Endothelial cell of umbilical vein (primary cell): ENCODE results near the gene CRKL. TPM values are rescaled to one million over a fixed set of nuclear protein-coding genes. Genes with fewer than 3 reads are reported as not detected.

Experiments used
- BruUV-seq: library from RNA; stranded (reverse); fragments of 400-500 nt; replicated peaks from 2 replicates; lab custom pipeline; 2021; lab: Mats Ljungman, UMichigan
- CTCF ChIA-PET: fragments of 300-600, 350-600 bp; sonication (Branson Sonifier 250); formaldehyde crosslinking; loops from one replicate; lab custom pipeline; 2021; ENCODE audit warnings: antibody characterized with exemption, inconsistent platforms; lab: Charles Lee
- POLR2A ChIA-PET: fragments of 300-600, 350-600 bp; sonication (Branson Sonifier 250); formaldehyde crosslinking; loops from one replicate; lab custom pipeline; 2021; ENCODE audit warnings: antibody characterized with exemption, inconsistent platforms; lab: Charles Lee
- DNase-seq: peaks from one replicate; pipeline ENCODE4 v3.0.0-alpha.2; 2011; ENCODE audit warnings: low read depth, low spot score
- FAIRE-seq: peaks from 2 replicates; lab custom pipeline; 2011; peaks lifted over from hg19 to GRCh38; lab: Jason Lieb, UNC
- H2AFZ ChIP-seq: 2 replicates; pipeline ENCODE4 v1.6.0; 2012; ENCODE audit warnings: low read depth, low read length, control low read depth, inconsistent platforms
- H3K27ac ChIP-seq: 2 replicates; pipeline ENCODE4 v1.5.1; 2011; ENCODE audit warnings: low read depth, mild to moderate bottlenecking, control low read depth, low read length, moderate library complexity; ENCODE audit not compliant: insufficient read depth
- H3K27me3 ChIP-seq, 2 experiments: 2 replicates each; pipeline versions ENCODE4 v1.6.0 to v1.6.1; 2011; ENCODE audit warnings: low read length in 2 of 2, mixed read lengths in 1 of 2; ENCODE audit not compliant: control insufficient read depth in 2 of 2, insufficient read depth in 2 of 2
- H3K36me3 ChIP-seq, 2 experiments: 2 replicates in 1 of 2; 3 replicates in 1 of 2; pipeline ENCODE4 v1.5.1; 2011; ENCODE audit warnings: low read length in 2 of 2, mild to moderate bottlenecking in 1 of 2, moderate library complexity in 1 of 2; ENCODE audit not compliant: control insufficient read depth in 2 of 2, insufficient read depth in 2 of 2; ENCODE audit errors: extremely low read depth in 1 of 2
- H3K4me1 ChIP-seq: 3 replicates; pipeline ENCODE4 v1.5.1; 2011; ENCODE audit warnings: mild to moderate bottlenecking, low read length; ENCODE audit not compliant: control insufficient read depth, insufficient read depth; ENCODE audit errors: extremely low read depth
- H3K4me2 ChIP-seq: 2 replicates; pipeline ENCODE4 v1.6.1; 2011; ENCODE audit warnings: low read length, control low read depth, mixed read lengths; ENCODE audit not compliant: insufficient read depth
- H3K4me3 ChIP-seq, 3 experiments: fragments of 200-600 bp in 1 of 3; sonication (generic), shearing (Covaris generic) in 1 of 3; replicated peaks in 1 of 3; 2 replicates each; pipeline ENCODE4 v1.5.1; 2011 to 2016; ENCODE audit warnings: control low read depth in 3 of 3, low read length in 3 of 3, mild to moderate bottlenecking in 2 of 3, inconsistent platforms in 1 of 3, low read depth in 1 of 3, moderate library complexity in 1 of 3; ENCODE audit not compliant: insufficient read depth in 1 of 3
- H3K79me2 ChIP-seq: 2 replicates; pipeline ENCODE4 v1.6.0; 2012; ENCODE audit warnings: low read length, inconsistent platforms; ENCODE audit not compliant: control insufficient read depth, insufficient read depth
- H3K9ac ChIP-seq: replicated peaks from 2 replicates; pipeline ENCODE3; 2011; ENCODE audit warnings: low read length, control low read depth; ENCODE audit not compliant: insufficient read depth; ENCODE audit errors: extremely low read depth
- H3K9me1 ChIP-seq: replicated peaks from 3 replicates; pipeline ENCODE4 v1.6.0; 2011; ENCODE audit warnings: mild to moderate bottlenecking, low read length; ENCODE audit not compliant: control insufficient read depth, insufficient read depth; ENCODE audit errors: extremely low read depth
- H3K9me3 ChIP-seq: replicated peaks from 2 replicates; pipeline ENCODE4 v1.5.1; 2012; ENCODE audit warnings: low read length, inconsistent platforms; ENCODE audit not compliant: control insufficient read depth, insufficient read depth
- H4K20me1 ChIP-seq: replicated peaks from 2 replicates; pipeline ENCODE3; 2011; ENCODE audit warnings: mild to moderate bottlenecking, low read length; ENCODE audit not compliant: control insufficient read depth, insufficient read depth; ENCODE audit errors: extremely low read depth
- CTCF ChIP-seq, 2 donors: IDR thresholded peaks; 1 replicate in 1 of 2; 2 replicates in 1 of 2; pipeline ENCODE4 v1.5.1; 2011; ENCODE audit warnings: low read length in 2 of 2, mild to moderate bottlenecking in 2 of 2, moderate library complexity in 2 of 2, control low read depth in 1 of 2, inconsistent platforms in 1 of 2, low read depth in 1 of 2; ENCODE audit not compliant: insufficient read depth in 1 of 2; ENCODE audit errors: extremely low read depth in 1 of 2
- EZH2 ChIP-seq: IDR thresholded peaks from 2 replicates; pipeline ENCODE4 v1.6.1; 2012; ENCODE audit warnings: borderline replicate concordance, low read depth, mild to moderate bottlenecking, moderate library complexity, low read length, inconsistent platforms; ENCODE audit not compliant: severe bottlenecking
- FOS ChIP-seq: IDR thresholded peaks from 2 replicates; pipeline ENCODE4 v1.6.1; 2011; ENCODE audit warnings: mild to moderate bottlenecking, low read length, moderate library complexity, borderline replicate concordance; ENCODE audit not compliant: insufficient read depth
- GATA2 ChIP-seq: IDR thresholded peaks from 2 replicates; pipeline ENCODE4 v1.7.0; 2011; ENCODE audit warnings: low read depth, mild to moderate bottlenecking, moderate library complexity, mixed read lengths, low read length; ENCODE audit not compliant: insufficient read length, insufficient read depth
- JUN ChIP-seq: IDR thresholded peaks from 2 replicates; pipeline ENCODE4 v1.6.1; 2011; ENCODE audit warnings: borderline replicate concordance, low read depth; ENCODE audit not compliant: insufficient read length, insufficient read depth
- MAX ChIP-seq: IDR thresholded peaks from 2 replicates; pipeline ENCODE4 v1.6.1; 2011; ENCODE audit not compliant: insufficient read depth, insufficient read length
- MYC ChIP-seq: IDR thresholded peaks from one replicate; pipeline ENCODE4 v1.6.1; 2011; ENCODE audit warnings: mild to moderate bottlenecking, low read depth, low read length
- POLR2A ChIP-seq: IDR thresholded peaks from 2 replicates; pipeline ENCODE4 v1.6.1; 2012; ENCODE audit warnings: low read depth, mild to moderate bottlenecking, control low read depth, low read length
- POLR2AphosphoS5 ChIP-seq: IDR thresholded peaks from 2 replicates; pipeline ENCODE4 v1.6.1; 2012; ENCODE audit warnings: low read depth, mild to moderate bottlenecking, control low read depth, low read length, moderate library complexity; ENCODE audit not compliant: insufficient read depth
- dilution Hi-C: fragments of 300-500 bp; cut with MboI; formaldehyde crosslinking; loops from one replicate; pipeline ENCODE4 v1.15.0; 2019; ENCODE audit warnings: low sequenced_read_pairs; ENCODE audit not compliant: extremely low pct_ligation_motif_present
- intact Hi-C: fragments of 100-400 bp; cut with micrococcal nuclease; formaldehyde crosslinking; loops from one replicate; pipeline ENCODE4 v1.10.0; 2022
- polyA plus RNA-seq, 4 experiments: library from polyadenylated mRNA; depleted of rRNA in 3 of 4; stranded (reverse) in 3 of 4; unstranded in 1 of 4; fragments of >200 nt; gene quantifications; 2 replicates each; pipeline versions ENCODE4 v1.2.1 to v1.2.3, GENCODE V29; 2011 to 2012; ENCODE audit warnings: missing spikeins in 1 of 4
- total RNA-seq: library from RNA; stranded (reverse); gene quantifications from 2 replicates; pipeline ENCODE4 v1.2.3, GENCODE V29; 2021

The CRKL gene
- total and polyA plus RNA-seq, 2 donors (not counting 3 experiments of a cell fraction or from before 2014, with no cell fraction given), result 18.0 to 50.6 TPM

GRCh38 chr22:20974336-20974955 is 57.2 kb downstream of the CRKL start:
- H3K36me3 ChIP-seq, result no peaks in the 10 kb centered on the region
- H4K20me1 ChIP-seq, result no peaks in the 10 kb centered on the region
- H3K9ac ChIP-seq, result no peak overlapping the region
- BruUV-seq, result no TSS peak
- H2AFZ ChIP-seq, result no peak overlapping the region
- no peak overlapping the region for H3K4me2 ChIP-seq
- no peak for FAIRE-seq
- ChIA-PET CTCF (interaction anchor here (1.2 to 2.8 kb wide), 3 partner anchors 7 to 20 kb away, joined by 4 to 13 read pairs (median 5); partner anchors contain the start of gene LZTR1), POLR2A (no interaction called here)
- H3K9me1 ChIP-seq, result no peaks in the 10 kb centered on the region
- DNase-seq, result no peak
- H3K27ac ChIP-seq, result no peak overlapping the region
- H3K4me1 ChIP-seq, result peaks cover 3% of the 10 kb centered on the region
- peaks cover 5% of the 10 kb centered on the region for H3K9me3 ChIP-seq
- intact Hi-C loops, result no loop called here
- H3K4me3 ChIP-seq, result no peak overlapping the region
- TF ChIP-seq POLR2AphosphoS5 (no peak), EZH2 (no peak), JUN (no peak), POLR2A (no peak), MAX (no peak), GATA2 (no peak), FOS (no peak), CTCF (IDR thresholded peaks at IDR 0.05; ENCODE audit: extremely low read depth in 1 of 2, insufficient read depth in 1 of 2, low read depth in 1 of 2, low read length in 2 of 2) (no peak), MYC (no peak)
- no peaks in the 10 kb centered on the region for H3K27me3 ChIP-seq
- dilution Hi-C loops, result no loop called here
- H3K79me2 ChIP-seq, result no peaks in the 10 kb centered on the region
